Caco-2 (cell line): ENCODE results near the gene L3MBTL4. TPM values are rescaled to one million over a fixed set of nuclear protein-coding genes. Genes with fewer than 3 reads are reported as not detected.

ENCODE experiments used
- BruUV-seq: library from RNA; stranded (reverse); fragments of 400-500 nt; replicated peaks from 2 replicates; lab custom pipeline; 2021; lab: Mats Ljungman, UMichigan
- CTCF ChIA-PET: fragments of 300-600 bp; sonication (Branson Sonifier 250); formaldehyde crosslinking; loops from one replicate; lab custom pipeline; 2022; ENCODE audit warnings: antibody characterized with exemption; lab: Charles Lee
- POLR2A ChIA-PET: fragments of 300-600 bp; sonication (Branson Sonifier 250); formaldehyde crosslinking; loops from one replicate; lab custom pipeline; 2022; ENCODE audit warnings: antibody characterized with exemption; lab: Charles Lee
- DNase-seq, 2 experiments: peaks; one replicate each; pipeline versions ENCODE4 v3.0.0 to v3.0.0-alpha.2; 2020 to 2022
- H3K27me3 ChIP-seq: replicated peaks from 2 replicates; pipeline ENCODE4 v1.6.0; 2011; ENCODE audit warnings: low read length; ENCODE audit not compliant: control insufficient read depth, insufficient read depth
- H3K36me3 ChIP-seq: 2 replicates; pipeline ENCODE4 v1.5.1; 2011; ENCODE audit warnings: low read length; ENCODE audit not compliant: control insufficient read depth, insufficient read depth
- H3K4me1 ChIP-seq: fragments of 250-450 bp; sonication (Bioruptor Pico); 2 replicates; pipeline ENCODE4 v1.5.1; 2020; ENCODE audit warnings: mild to moderate bottlenecking
- H3K4me3 ChIP-seq: 2 replicates; pipeline ENCODE4 v1.5.1; 2011; ENCODE audit warnings: low read depth, mild to moderate bottlenecking, control low read depth, low read length
- H3K9me3 ChIP-seq: fragments of 250-450 bp; sonication (Bioruptor Pico); 2 replicates; pipeline ENCODE4 v1.5.1; 2020; ENCODE audit warnings: mild to moderate bottlenecking, moderate library complexity
- H3K27ac Mint-ChIP-seq: one replicate; pipeline ENCODE4 v1.8.0; 2022; ENCODE audit warnings: mixed read lengths; ENCODE audit not compliant: unreplicated experiment
- H3K27me3 Mint-ChIP-seq: one replicate; pipeline ENCODE4 v1.8.0; 2022; ENCODE audit warnings: mixed read lengths; ENCODE audit not compliant: insufficient read depth, unreplicated experiment
- H3K36me3 Mint-ChIP-seq: one replicate; pipeline ENCODE4 v1.8.0; 2022; ENCODE audit warnings: mild to moderate bottlenecking, mixed read lengths; ENCODE audit not compliant: insufficient read depth, unreplicated experiment
- H3K4me1 Mint-ChIP-seq: one replicate; pipeline ENCODE4 v1.8.0; 2022; ENCODE audit warnings: low read depth, mixed read lengths; ENCODE audit not compliant: unreplicated experiment
- H3K4me3 Mint-ChIP-seq: one replicate; pipeline ENCODE4 v1.8.0; 2022; ENCODE audit warnings: mild to moderate bottlenecking, moderate library complexity, mixed read lengths; ENCODE audit not compliant: unreplicated experiment
- H3K9me3 Mint-ChIP-seq: one replicate; pipeline ENCODE4 v1.8.0; 2022; ENCODE audit warnings: mixed read lengths; ENCODE audit not compliant: unreplicated experiment
- CTCF ChIP-seq, 2 experiments: fragments of 200-600 bp in 1 of 2; IDR thresholded peaks; 1 replicate in 1 of 2; 2 replicates in 1 of 2; pipeline versions ENCODE4 v1.5.1 to v1.8.0; 2011 to 2022; ENCODE audit warnings: antibody characterized with exemption in 1 of 2, control low read depth in 1 of 2, inconsistent platforms in 1 of 2, low read depth in 1 of 2, low read length in 1 of 2, mild to moderate bottlenecking in 1 of 2, moderate library complexity in 1 of 2; ENCODE audit not compliant: insufficient read depth in 1 of 2, severe bottlenecking in 1 of 2, unreplicated experiment in 1 of 2
- intact Hi-C: fragments of 100-400 bp; cut with micrococcal nuclease; formaldehyde crosslinking; loops from one replicate; pipeline ENCODE4 v1.10.0; 2022; ENCODE audit not compliant: unreplicated experiment
- total RNA-seq: library from RNA; stranded (reverse); gene quantifications from 2 replicates; pipeline ENCODE4 v1.2.3, GENCODE V29; 2022

L3MBTL4 gene
- total RNA-seq, 1 experiment from 2014 or later = 0.23 TPM

DNA sequence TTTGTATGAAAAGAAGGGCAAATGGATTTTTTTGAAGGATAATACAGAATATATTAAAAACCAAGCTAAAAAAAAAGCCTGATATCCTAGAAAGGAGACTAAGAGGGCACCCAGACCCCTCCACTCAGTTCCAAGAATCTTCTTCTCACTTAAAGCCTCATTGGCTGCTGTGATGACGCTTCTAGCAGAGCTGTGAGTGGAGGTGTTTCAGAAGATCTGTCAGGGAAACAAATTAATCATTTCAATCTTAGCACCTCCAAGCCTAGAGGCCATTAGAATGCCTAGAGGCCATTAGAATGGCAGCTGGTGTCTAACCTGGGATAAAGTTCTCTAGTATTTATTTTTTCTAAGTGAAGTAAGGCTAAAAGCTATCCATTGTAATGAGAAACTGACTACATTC, 355.2 kb downstream of the L3MBTL4 start:
- no peaks in the 10 kb centered on the region for H3K27me3 ChIP-seq
- intact Hi-C loops = loop anchor here (10.0 kb wide), 1 partner anchor 55 kb away; no protein-coding TSS in a partner anchor

GRCh38 chr18:6058941-6059340, 355.8 kb downstream of the L3MBTL4 start:
- Mint-ChIP-seq H3K4me1 (no peaks in the 10 kb centered on the region), H3K9me3 (no peaks in the 10 kb centered on the region), H3K4me3 (no peak overlapping the region), H3K27ac (no peak overlapping the region), H3K36me3 (no peaks in the 10 kb centered on the region), H3K27me3 (peaks cover 3% of the 10 kb centered on the region)
- TF ChIP-seq CTCF (IDR thresholded peaks at IDR 0.05; ENCODE audit: insufficient read depth in 1 of 2, low read depth in 1 of 2, low read length in 1 of 2, severe bottlenecking in 1 of 2, unreplicated experiment in 1 of 2) = no peak
- no peak for DNase-seq
- Histone ChIP-seq H3K4me1 (no peaks in the 10 kb centered on the region), H3K27me3 (no peaks in the 10 kb centered on the region), H3K9me3 (no peaks in the 10 kb centered on the region), H3K36me3 (no peaks in the 10 kb centered on the region), H3K4me3 (no peak overlapping the region)
- no TSS peak for BruUV-seq
- CTCF ChIA-PET = no interaction called here
- intact Hi-C loops = loop anchor here (10.0 kb wide), 1 partner anchor 56 kb away; no protein-coding TSS in a partner anchor
- POLR2A ChIA-PET = no interaction called here

More for the DNA sequence above, 355.2 kb downstream of the L3MBTL4 start:
- no peak for TF ChIP-seq CTCF (IDR thresholded peaks at IDR 0.05; ENCODE audit: insufficient read depth in 1 of 2, low read depth in 1 of 2, low read length in 1 of 2, severe bottlenecking in 1 of 2, unreplicated experiment in 1 of 2)
- H3K36me3 ChIP-seq = no peaks in the 10 kb centered on the region
- BruUV-seq = no TSS peak
- no peak for DNase-seq
- ChIA-PET CTCF (no interaction called here), POLR2A (interaction anchor here (0.6 kb wide), 1 partner anchor 14 kb away, joined by 5 read pairs; no protein-coding TSS in a partner anchor)
- Mint-ChIP-seq H3K27me3 (peaks cover under 1% of the 10 kb centered on the region), H3K4me3 (no peak overlapping the region), H3K27ac (no peak overlapping the region), H3K9me3 (no peaks in the 10 kb centered on the region), H3K4me1 (no peaks in the 10 kb centered on the region), H3K36me3 (no peaks in the 10 kb centered on the region)
- H3K9me3 ChIP-seq = no peaks in the 10 kb centered on the region
- H3K4me3 ChIP-seq = no peak overlapping the region
- H3K4me1 ChIP-seq = no peaks in the 10 kb centered on the region

DNA sequence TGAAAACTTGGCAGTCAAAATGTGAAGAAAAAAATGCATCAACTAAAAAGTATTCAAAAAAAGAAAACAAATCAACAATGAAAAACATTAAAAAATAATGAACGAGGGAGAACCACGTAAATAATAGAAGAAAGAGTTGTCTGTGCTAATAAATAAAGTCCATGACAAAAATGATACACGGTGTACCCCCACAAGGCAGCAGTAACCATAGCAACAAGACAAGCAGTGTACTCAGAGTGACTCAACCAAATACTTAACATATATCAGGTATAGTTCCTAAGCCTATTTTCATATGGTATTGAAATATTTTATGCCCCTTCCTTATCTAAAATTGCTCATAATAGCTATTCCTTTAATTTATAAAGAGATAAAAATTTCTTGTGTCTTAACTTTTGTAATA, 357.1 kb downstream of the L3MBTL4 start:
- no peaks in the 10 kb centered on the region for H3K36me3 ChIP-seq
- no TSS peak for BruUV-seq
- intact Hi-C loops = loop anchor here (10.0 kb wide), 1 partner anchor 57 kb away; no protein-coding TSS in a partner anchor
- ChIA-PET CTCF (no interaction called here), POLR2A (no interaction called here)
- Mint-ChIP-seq H3K27ac (no peak overlapping the region), H3K27me3 (peaks cover 3% of the 10 kb centered on the region), H3K4me3 (no peak overlapping the region), H3K4me1 (no peaks in the 10 kb centered on the region), H3K9me3 (no peaks in the 10 kb centered on the region), H3K36me3 (no peaks in the 10 kb centered on the region)
- H3K27me3 ChIP-seq = no peaks in the 10 kb centered on the region
- no peak overlapping the region for H3K4me3 ChIP-seq
- no peak for DNase-seq
- no peak for TF ChIP-seq CTCF (IDR thresholded peaks at IDR 0.05; ENCODE audit: insufficient read depth in 1 of 2, low read depth in 1 of 2, low read length in 1 of 2, severe bottlenecking in 1 of 2, unreplicated experiment in 1 of 2)
- no peaks in the 10 kb centered on the region for H3K4me1 ChIP-seq
- no peaks in the 10 kb centered on the region for H3K9me3 ChIP-seq
